GM12864 (cell line): ENCODE data around the gene BCKDHB.

ENCODE experiments used
- DNase-seq: peaks from one replicate; pipeline ENCODE4 v3.0.0-alpha.2; 2011; ENCODE audit warnings: low read depth
- H3K4me3 ChIP-seq: 2 replicates; pipeline ENCODE4 v1.5.1; 2011; ENCODE audit warnings: mild to moderate bottlenecking, low read depth, low read length, control low read depth
- TF ChIP-seq, protein P1 (sequence below): IDR thresholded peaks from 2 replicates; pipeline ENCODE4 v1.5.1; 2011; ENCODE audit warnings: low read depth, mild to moderate bottlenecking, moderate library complexity, low read length, control low read depth, inconsistent platforms; ENCODE audit errors: missing control alignments

BCKDHB gene

GRCh38 chr6:80197474-80197873 lies 91.0 kb downstream of the BCKDHB start:
- DNase-seq, result no peak
- H3K4me3 ChIP-seq, result no peak overlapping the region
- TF ChIP-seq, protein P1, sequence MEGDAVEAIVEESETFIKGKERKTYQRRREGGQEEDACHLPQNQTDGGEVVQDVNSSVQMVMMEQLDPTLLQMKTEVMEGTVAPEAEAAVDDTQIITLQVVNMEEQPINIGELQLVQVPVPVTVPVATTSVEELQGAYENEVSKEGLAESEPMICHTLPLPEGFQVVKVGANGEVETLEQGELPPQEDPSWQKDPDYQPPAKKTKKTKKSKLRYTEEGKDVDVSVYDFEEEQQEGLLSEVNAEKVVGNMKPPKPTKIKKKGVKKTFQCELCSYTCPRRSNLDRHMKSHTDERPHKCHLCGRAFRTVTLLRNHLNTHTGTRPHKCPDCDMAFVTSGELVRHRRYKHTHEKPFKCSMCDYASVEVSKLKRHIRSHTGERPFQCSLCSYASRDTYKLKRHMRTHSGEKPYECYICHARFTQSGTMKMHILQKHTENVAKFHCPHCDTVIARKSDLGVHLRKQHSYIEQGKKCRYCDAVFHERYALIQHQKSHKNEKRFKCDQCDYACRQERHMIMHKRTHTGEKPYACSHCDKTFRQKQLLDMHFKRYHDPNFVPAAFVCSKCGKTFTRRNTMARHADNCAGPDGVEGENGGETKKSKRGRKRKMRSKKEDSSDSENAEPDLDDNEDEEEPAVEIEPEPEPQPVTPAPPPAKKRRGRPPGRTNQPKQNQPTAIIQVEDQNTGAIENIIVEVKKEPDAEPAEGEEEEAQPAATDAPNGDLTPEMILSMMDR, result no peak

DNA sequence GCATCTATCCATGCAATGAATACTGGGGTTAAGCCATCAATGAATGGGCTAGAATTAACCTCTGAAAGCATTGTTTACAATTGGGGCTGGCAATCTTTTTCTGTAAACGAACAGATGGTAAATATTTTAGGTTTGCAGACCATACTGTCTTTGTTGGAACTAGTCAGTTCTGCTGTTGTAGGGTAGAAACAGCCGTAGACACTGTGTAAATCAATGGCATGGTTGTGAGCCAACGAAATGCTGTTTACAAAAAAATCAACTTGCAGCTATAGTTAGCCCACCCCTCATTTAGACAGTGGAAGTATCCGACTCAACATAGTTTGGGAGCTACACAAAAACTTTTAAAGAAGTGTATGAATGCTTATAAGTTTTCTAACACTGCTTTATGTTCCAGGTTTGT lies 91.5 kb downstream of the BCKDHB start:
- H3K4me3 ChIP-seq, result no peak overlapping the region
- TF ChIP-seq, protein P1, result no peak
- DNase-seq, result no peak

DNA sequence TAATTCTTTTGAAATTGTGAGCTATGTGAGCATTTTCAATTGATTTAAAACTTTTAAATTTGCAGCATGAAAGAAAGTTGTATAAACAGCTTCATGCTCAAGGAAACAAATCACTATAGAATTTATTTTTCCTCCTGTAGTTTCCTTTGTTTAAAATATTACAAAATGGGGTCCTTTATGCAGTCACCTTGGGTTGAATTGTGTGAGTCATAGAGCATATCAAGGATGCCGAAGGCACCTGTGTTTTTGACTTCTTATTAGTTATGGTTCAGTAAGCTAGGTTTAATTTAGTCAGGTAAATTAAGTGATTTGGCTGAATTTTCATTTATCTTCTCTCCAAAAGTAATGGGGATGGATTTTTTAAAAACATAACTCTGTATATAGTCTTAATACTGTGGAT lies 96.8 kb downstream of the BCKDHB start:
- no peak for DNase-seq
- H3K4me3 ChIP-seq, result no peak overlapping the region
- TF ChIP-seq, protein P1, result no peak

GRCh38 chr6:80205404-80205803 lies 98.9 kb downstream of the BCKDHB start:
- H3K4me3 ChIP-seq, result no peak overlapping the region
- TF ChIP-seq, protein P1, result no peak
- DNase-seq, result no peak

DNA sequence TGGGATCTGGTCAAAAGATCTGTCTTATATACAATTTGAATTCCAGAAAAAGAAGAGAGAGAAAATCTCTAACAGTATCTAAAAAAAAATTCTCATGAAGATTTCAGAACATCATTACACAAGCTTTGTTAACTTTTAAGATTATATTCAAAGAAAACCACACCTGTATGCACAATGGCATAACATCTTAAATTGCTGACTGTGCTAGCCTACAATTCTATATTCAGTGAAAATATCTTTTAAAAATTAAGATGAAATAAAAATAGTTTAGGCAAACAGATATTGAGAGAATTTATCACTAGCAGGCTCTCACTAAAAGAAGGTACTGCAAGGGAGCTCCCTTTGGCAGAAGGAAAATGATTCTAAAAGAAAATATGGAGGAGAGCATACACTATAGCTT lies 100.3 kb downstream of the BCKDHB start:
- no peak for DNase-seq
- no peak overlapping the region for H3K4me3 ChIP-seq
- TF ChIP-seq, protein P1, result no peak

GRCh38 chr6:80209430-80209829 lies 103.0 kb downstream of the BCKDHB start:
- no peak for DNase-seq
- no peak overlapping the region for H3K4me3 ChIP-seq
- TF ChIP-seq, protein P1, result no peak

- DNase-seq, result no peak
- H3K4me3 ChIP-seq, result no peak overlapping the region
These were observed 104.1 kb downstream of the BCKDHB start for GRCh38 chr6:80210618-80211017.

More at GRCh38 chr6:80210618-80211017, 104.1 kb downstream of the BCKDHB start:
- TF ChIP-seq, protein P1, result no peak
